Endothelial cell of umbilical vein (primary cell): ENCODE measurements around the gene ERAP2. TPM values are rescaled to one million over a fixed set of nuclear protein-coding genes. Genes with fewer than 3 reads are reported as not detected.

Source experiments
- BruUV-seq: library from RNA; stranded (reverse); fragments of 400-500 nt; replicated peaks from 2 replicates; lab custom pipeline; 2021; lab: Mats Ljungman, UMichigan
- CTCF ChIA-PET: fragments of 300-600, 350-600 bp; sonication (Branson Sonifier 250); formaldehyde crosslinking; loops from one replicate; lab custom pipeline; 2021; ENCODE audit warnings: antibody characterized with exemption, inconsistent platforms; lab: Charles Lee
- POLR2A ChIA-PET: fragments of 300-600, 350-600 bp; sonication (Branson Sonifier 250); formaldehyde crosslinking; loops from one replicate; lab custom pipeline; 2021; ENCODE audit warnings: antibody characterized with exemption, inconsistent platforms; lab: Charles Lee
- DNase-seq: peaks from one replicate; pipeline ENCODE4 v3.0.0-alpha.2; 2011; ENCODE audit warnings: low read depth, low spot score
- FAIRE-seq: peaks from 2 replicates; lab custom pipeline; 2011; peaks lifted over from hg19 to GRCh38; lab: Jason Lieb, UNC
- H2AFZ ChIP-seq: 2 replicates; pipeline ENCODE4 v1.6.0; 2012; ENCODE audit warnings: low read depth, low read length, control low read depth, inconsistent platforms
- H3K27ac ChIP-seq: 2 replicates; pipeline ENCODE4 v1.5.1; 2011; ENCODE audit warnings: low read depth, mild to moderate bottlenecking, control low read depth, low read length, moderate library complexity; ENCODE audit not compliant: insufficient read depth
- H3K27me3 ChIP-seq, 2 experiments: 2 replicates each; pipeline versions ENCODE4 v1.6.0 to v1.6.1; 2011; ENCODE audit warnings: low read length in 2 of 2, mixed read lengths in 1 of 2; ENCODE audit not compliant: control insufficient read depth in 2 of 2, insufficient read depth in 2 of 2
- H3K36me3 ChIP-seq, 2 experiments: 2 replicates in 1 of 2; 3 replicates in 1 of 2; pipeline ENCODE4 v1.5.1; 2011; ENCODE audit warnings: low read length in 2 of 2, mild to moderate bottlenecking in 1 of 2, moderate library complexity in 1 of 2; ENCODE audit not compliant: control insufficient read depth in 2 of 2, insufficient read depth in 2 of 2; ENCODE audit errors: extremely low read depth in 1 of 2
- H3K4me1 ChIP-seq: 3 replicates; pipeline ENCODE4 v1.5.1; 2011; ENCODE audit warnings: mild to moderate bottlenecking, low read length; ENCODE audit not compliant: control insufficient read depth, insufficient read depth; ENCODE audit errors: extremely low read depth
- H3K4me2 ChIP-seq: 2 replicates; pipeline ENCODE4 v1.6.1; 2011; ENCODE audit warnings: low read length, control low read depth, mixed read lengths; ENCODE audit not compliant: insufficient read depth
- H3K4me3 ChIP-seq, 3 experiments: fragments of 200-600 bp in 1 of 3; sonication (generic), shearing (Covaris generic) in 1 of 3; replicated peaks in 1 of 3; 2 replicates each; pipeline ENCODE4 v1.5.1; 2011 to 2016; ENCODE audit warnings: control low read depth in 3 of 3, low read length in 3 of 3, mild to moderate bottlenecking in 2 of 3, inconsistent platforms in 1 of 3, low read depth in 1 of 3, moderate library complexity in 1 of 3; ENCODE audit not compliant: insufficient read depth in 1 of 3
- H3K79me2 ChIP-seq: 2 replicates; pipeline ENCODE4 v1.6.0; 2012; ENCODE audit warnings: low read length, inconsistent platforms; ENCODE audit not compliant: control insufficient read depth, insufficient read depth
- H3K9ac ChIP-seq: replicated peaks from 2 replicates; pipeline ENCODE3; 2011; ENCODE audit warnings: low read length, control low read depth; ENCODE audit not compliant: insufficient read depth; ENCODE audit errors: extremely low read depth
- H3K9me1 ChIP-seq: replicated peaks from 3 replicates; pipeline ENCODE4 v1.6.0; 2011; ENCODE audit warnings: mild to moderate bottlenecking, low read length; ENCODE audit not compliant: control insufficient read depth, insufficient read depth; ENCODE audit errors: extremely low read depth
- H3K9me3 ChIP-seq: replicated peaks from 2 replicates; pipeline ENCODE4 v1.5.1; 2012; ENCODE audit warnings: low read length, inconsistent platforms; ENCODE audit not compliant: control insufficient read depth, insufficient read depth
- H4K20me1 ChIP-seq: replicated peaks from 2 replicates; pipeline ENCODE3; 2011; ENCODE audit warnings: mild to moderate bottlenecking, low read length; ENCODE audit not compliant: control insufficient read depth, insufficient read depth; ENCODE audit errors: extremely low read depth
- EZH2 ChIP-seq: IDR thresholded peaks from 2 replicates; pipeline ENCODE4 v1.6.1; 2012; ENCODE audit warnings: borderline replicate concordance, low read depth, mild to moderate bottlenecking, moderate library complexity, low read length, inconsistent platforms; ENCODE audit not compliant: severe bottlenecking
- FOS ChIP-seq: IDR thresholded peaks from 2 replicates; pipeline ENCODE4 v1.6.1; 2011; ENCODE audit warnings: mild to moderate bottlenecking, low read length, moderate library complexity, borderline replicate concordance; ENCODE audit not compliant: insufficient read depth
- GATA2 ChIP-seq: IDR thresholded peaks from 2 replicates; pipeline ENCODE4 v1.7.0; 2011; ENCODE audit warnings: low read depth, mild to moderate bottlenecking, moderate library complexity, mixed read lengths, low read length; ENCODE audit not compliant: insufficient read length, insufficient read depth
- JUN ChIP-seq: IDR thresholded peaks from 2 replicates; pipeline ENCODE4 v1.6.1; 2011; ENCODE audit warnings: borderline replicate concordance, low read depth; ENCODE audit not compliant: insufficient read length, insufficient read depth
- MYC ChIP-seq: IDR thresholded peaks from one replicate; pipeline ENCODE4 v1.6.1; 2011; ENCODE audit warnings: mild to moderate bottlenecking, low read depth, low read length
- POLR2A ChIP-seq: IDR thresholded peaks from 2 replicates; pipeline ENCODE4 v1.6.1; 2012; ENCODE audit warnings: low read depth, mild to moderate bottlenecking, control low read depth, low read length
- POLR2AphosphoS5 ChIP-seq: IDR thresholded peaks from 2 replicates; pipeline ENCODE4 v1.6.1; 2012; ENCODE audit warnings: low read depth, mild to moderate bottlenecking, control low read depth, low read length, moderate library complexity; ENCODE audit not compliant: insufficient read depth
- dilution Hi-C: fragments of 300-500 bp; cut with MboI; formaldehyde crosslinking; loops from one replicate; pipeline ENCODE4 v1.15.0; 2019; ENCODE audit warnings: low sequenced_read_pairs; ENCODE audit not compliant: extremely low pct_ligation_motif_present
- intact Hi-C: fragments of 100-400 bp; cut with micrococcal nuclease; formaldehyde crosslinking; loops from one replicate; pipeline ENCODE4 v1.10.0; 2022
- polyA plus RNA-seq, 4 experiments: library from polyadenylated mRNA; depleted of rRNA in 3 of 4; stranded (reverse) in 3 of 4; unstranded in 1 of 4; fragments of >200 nt; gene quantifications; 2 replicates each; pipeline versions ENCODE4 v1.2.1 to v1.2.3, GENCODE V29; 2011 to 2012; ENCODE audit warnings: missing spikeins in 1 of 4
- total RNA-seq: library from RNA; stranded (reverse); gene quantifications from 2 replicates; pipeline ENCODE4 v1.2.3, GENCODE V29; 2021
- TF ChIP-seq, protein P1 (sequence below): IDR thresholded peaks from 2 replicates; pipeline ENCODE4 v1.6.1; 2011; ENCODE audit not compliant: insufficient read depth, insufficient read length
- TF ChIP-seq, protein P2 (sequence below), 2 donors: IDR thresholded peaks; 1 replicate in 1 of 2; 2 replicates in 1 of 2; pipeline ENCODE4 v1.5.1; 2011; ENCODE audit warnings: low read length in 2 of 2, mild to moderate bottlenecking in 2 of 2, moderate library complexity in 2 of 2, control low read depth in 1 of 2, inconsistent platforms in 1 of 2, low read depth in 1 of 2; ENCODE audit not compliant: insufficient read depth in 1 of 2; ENCODE audit errors: extremely low read depth in 1 of 2

ERAP2 gene
- total and polyA plus RNA-seq, 2 donors (not counting 3 experiments of a cell fraction or from before 2014, with no cell fraction given) = 3.1 to 10.0 TPM

GRCh38 chr5:96952974-96953730, 76.9 kb downstream of the ERAP2 start:
- ChIA-PET POLR2A (no interaction called here), CTCF (interaction anchor here (1.3 kb wide), 1 partner anchor 10 kb away, joined by 5 read pairs; no protein-coding TSS in a partner anchor)
- H4K20me1 ChIP-seq = peaks cover 3% of the 10 kb centered on the region
- H3K4me1 ChIP-seq = no peaks in the 10 kb centered on the region
- no peak for FAIRE-seq
- H3K4me3 ChIP-seq = no peak overlapping the region
- dilution Hi-C loops (no loop called here), intact Hi-C loops (no loop called here)
- no peak for DNase-seq
- no peak overlapping the region for H3K4me2 ChIP-seq
- H3K9ac ChIP-seq = no peak overlapping the region
- no TSS peak for BruUV-seq
- H2AFZ ChIP-seq = no peak overlapping the region
- H3K9me1 ChIP-seq = no peaks in the 10 kb centered on the region
- H3K9me3 ChIP-seq = no peaks in the 10 kb centered on the region
- H3K27me3 ChIP-seq = no peaks in the 10 kb centered on the region
- H3K36me3 ChIP-seq = peaks cover 0 to 2% of the 10 kb centered on the region in 2 experiments
- no peak overlapping the region for H3K27ac ChIP-seq
- peaks cover 35% of the 10 kb centered on the region for H3K79me2 ChIP-seq
- TF ChIP-seq MYC (no peak), POLR2A (no peak), GATA2 (no peak), FOS (no peak), EZH2 (no peak), JUN (no peak), POLR2AphosphoS5 (no peak)
- TF ChIP-seq, protein P1, sequence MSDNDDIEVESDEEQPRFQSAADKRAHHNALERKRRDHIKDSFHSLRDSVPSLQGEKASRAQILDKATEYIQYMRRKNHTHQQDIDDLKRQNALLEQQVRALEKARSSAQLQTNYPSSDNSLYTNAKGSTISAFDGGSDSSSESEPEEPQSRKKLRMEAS = no peak
- TF ChIP-seq, protein P2, sequence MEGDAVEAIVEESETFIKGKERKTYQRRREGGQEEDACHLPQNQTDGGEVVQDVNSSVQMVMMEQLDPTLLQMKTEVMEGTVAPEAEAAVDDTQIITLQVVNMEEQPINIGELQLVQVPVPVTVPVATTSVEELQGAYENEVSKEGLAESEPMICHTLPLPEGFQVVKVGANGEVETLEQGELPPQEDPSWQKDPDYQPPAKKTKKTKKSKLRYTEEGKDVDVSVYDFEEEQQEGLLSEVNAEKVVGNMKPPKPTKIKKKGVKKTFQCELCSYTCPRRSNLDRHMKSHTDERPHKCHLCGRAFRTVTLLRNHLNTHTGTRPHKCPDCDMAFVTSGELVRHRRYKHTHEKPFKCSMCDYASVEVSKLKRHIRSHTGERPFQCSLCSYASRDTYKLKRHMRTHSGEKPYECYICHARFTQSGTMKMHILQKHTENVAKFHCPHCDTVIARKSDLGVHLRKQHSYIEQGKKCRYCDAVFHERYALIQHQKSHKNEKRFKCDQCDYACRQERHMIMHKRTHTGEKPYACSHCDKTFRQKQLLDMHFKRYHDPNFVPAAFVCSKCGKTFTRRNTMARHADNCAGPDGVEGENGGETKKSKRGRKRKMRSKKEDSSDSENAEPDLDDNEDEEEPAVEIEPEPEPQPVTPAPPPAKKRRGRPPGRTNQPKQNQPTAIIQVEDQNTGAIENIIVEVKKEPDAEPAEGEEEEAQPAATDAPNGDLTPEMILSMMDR (IDR thresholded peaks at IDR 0.05; ENCODE audit: extremely low read depth in 1 of 2, insufficient read depth in 1 of 2, low read depth in 1 of 2, low read length in 2 of 2) = no peak
